Upper lobe of left lung (tissue), 4 donors: Measurements from ENCODE around the gene BCAT1.

Source experiments
- CTCF ChIP-seq, 6 experiments: fragments of 450-650 bp in 4 of 6; fragments of 200-600 bp in 2 of 6; sonication (generic) in 2 of 6; IDR thresholded peaks; one replicate each; pipeline ENCODE4 v1.5.1; 2016 to 2019; ENCODE audit warnings: antibody characterized with exemption in 6 of 6
- EP300 ChIP-seq, 4 donors: sonication (generic); formaldehyde crosslinking; IDR thresholded peaks; one replicate each; pipeline ENCODE4 v1.5.1; 2017; ENCODE audit warnings: antibody characterized with exemption in 4 of 4, control low read depth in 2 of 4
- POLR2A ChIP-seq, 4 donors: fragments of 450-650 bp; IDR thresholded peaks; one replicate each; pipeline ENCODE4 v1.5.1; 2016 to 2017; ENCODE audit warnings: antibody characterized with exemption in 4 of 4, mild to moderate bottlenecking in 2 of 4
- POLR2AphosphoS5 ChIP-seq, 2 donors: sonication (generic); formaldehyde crosslinking; IDR thresholded peaks; one replicate each; pipeline ENCODE4 v1.5.1; 2017; ENCODE audit warnings: antibody characterized with exemption in 2 of 2

GRCh38 chr12:24909667-24910066 is 39.2 kb downstream of the BCAT1 start:
- TF ChIP-seq CTCF (IDR thresholded peaks at IDR 0.05) (no peak), POLR2A (IDR thresholded peaks at IDR 0.05) (peak in 1 of 4 donors; percentile 56), POLR2AphosphoS5 (IDR thresholded peaks at IDR 0.05) (peak in 1 of 2 donors; percentile 40), EP300 (IDR thresholded peaks at IDR 0.05) (no peak)
